MCF 10A (cell line): ENCODE measurements around the gene ACER2. TPM values are rescaled to one million over a fixed set of nuclear protein-coding genes. Genes with fewer than 3 reads are reported as not detected.

Source experiments
- BruUV-seq: library from RNA; stranded (reverse); fragments of 400-500 nt; replicated peaks from 2 replicates; lab custom pipeline; 2021; lab: Mats Ljungman, UMichigan
- CTCF ChIA-PET: fragments of 300-600 bp; sonication (Branson Sonifier 250); formaldehyde crosslinking; extraction: SDS; loops from one replicate; lab custom pipeline; 2021; ENCODE audit warnings: antibody characterized with exemption, inconsistent platforms; lab: Yijun Ruan, JAX
- POLR2A ChIA-PET: fragments of 300-600, 350-650 bp; sonication (Branson Sonifier 250); formaldehyde crosslinking; extraction: SDS; loops from one replicate; lab custom pipeline; 2020; ENCODE audit warnings: antibody characterized with exemption, inconsistent platforms; lab: Yijun Ruan, JAX
- DNase-seq: peaks from one replicate; pipeline ENCODE4 v3.0.0-alpha.2; 2018; ENCODE audit not compliant: unreplicated experiment
- H3K27ac Mint-ChIP-seq: one replicate; pipeline ENCODE4 v1.8.0; 2022; ENCODE audit warnings: mild to moderate bottlenecking, low read depth, mixed read lengths; ENCODE audit not compliant: unreplicated experiment
- H3K27me3 Mint-ChIP-seq: one replicate; pipeline ENCODE4 v1.8.0; 2022; ENCODE audit warnings: mixed read lengths; ENCODE audit not compliant: insufficient read depth, unreplicated experiment
- H3K36me3 Mint-ChIP-seq: one replicate; pipeline ENCODE4 v1.8.0; 2022; ENCODE audit warnings: mild to moderate bottlenecking, moderate library complexity, mixed read lengths; ENCODE audit not compliant: insufficient read depth, unreplicated experiment
- H3K4me1 Mint-ChIP-seq: one replicate; pipeline ENCODE4 v1.8.0; 2022; ENCODE audit warnings: mixed read lengths; ENCODE audit not compliant: insufficient read depth, unreplicated experiment
- H3K4me3 Mint-ChIP-seq: one replicate; pipeline ENCODE4 v1.8.0; 2022; ENCODE audit warnings: mild to moderate bottlenecking, moderate library complexity, mixed read lengths; ENCODE audit not compliant: unreplicated experiment
- H3K9me3 Mint-ChIP-seq: one replicate; pipeline ENCODE4 v1.8.0; 2022; ENCODE audit warnings: mixed read lengths; ENCODE audit not compliant: unreplicated experiment
- CTCF ChIP-seq: fragments of 200-600 bp; IDR thresholded peaks from one replicate; pipeline ENCODE4 v1.8.0; 2022; ENCODE audit warnings: antibody characterized with exemption, mild to moderate bottlenecking; ENCODE audit not compliant: unreplicated experiment
- intact Hi-C: fragments of 100-400 bp; cut with micrococcal nuclease; formaldehyde crosslinking; loops from 2 replicates; pipeline ENCODE4 v1.14.1; 2022
- total RNA-seq: library from RNA; stranded (reverse); gene quantifications from 2 replicates; pipeline ENCODE4 v1.2.3, GENCODE V29; 2022

Gene ACER2
- total RNA-seq, 1 experiment from 2014 or later, result 3.2 TPM

- Mint-ChIP-seq H3K27me3 (no peaks in the 10 kb centered on the region), H3K36me3 (peaks cover 7% of the 10 kb centered on the region), H3K9me3 (no peaks in the 10 kb centered on the region), H3K4me1 (no peaks in the 10 kb centered on the region), H3K27ac (no peak overlapping the region), H3K4me3 (peak overlapping the region; percentile 33)
- intact Hi-C loops, result loop anchor here (1.0 to 10.0 kb wide), 6 partner anchors 77 to 1922 kb away; partner anchors contain the start of genes RPS6 and RRAGA
- peak; percentile 91 for TF ChIP-seq CTCF
- POLR2A ChIA-PET, result interaction anchor here (0.6 to 1.3 kb wide), 6 partner anchors 77 to 408 kb away, joined by 3 to 4 read pairs (median 4); partner anchors contain the start of genes RPS6 and RRAGA
- CTCF ChIA-PET, result interaction anchor here (0.5 to 2.1 kb wide), 29 partner anchors 8 to 1830 kb away, joined by 3 to 7 read pairs (median 3); partner anchors contain the start of gene RPS6
- BruUV-seq, result no TSS peak
- DNase-seq, result peak; percentile 80
These were observed 48.3 kb downstream of the ACER2 start for GRCh38 chr9:19456996-19457692.

GRCh38 chr9:19457693-19458009 lies 48.8 kb downstream of the ACER2 start:
- TF ChIP-seq CTCF, result no peak
- no peak for DNase-seq
- H3K4me3 Mint-ChIP-seq, result peak overlapping the region; percentile 33
- ChIA-PET POLR2A (interaction anchor here (0.8 to 1.3 kb wide), 4 partner anchors 78 to 409 kb away, joined by 3 to 4 read pairs (median 4); partner anchors contain the start of genes RPS6 and RRAGA), CTCF (interaction anchor here (0.7 to 2.1 kb wide), 9 partner anchors 15 to 305 kb away, joined by 3 to 8 read pairs (median 4); no protein-coding TSS in a partner anchor)
- no peaks in the 10 kb centered on the region for H3K4me1 Mint-ChIP-seq
- intact Hi-C loops, result loop anchor here (1.0 to 10.0 kb wide), 6 partner anchors 77 to 1923 kb away; partner anchors contain the start of genes RPS6 and RRAGA
- no TSS peak for BruUV-seq
- no peaks in the 10 kb centered on the region for H3K9me3 Mint-ChIP-seq
- H3K36me3 Mint-ChIP-seq, result peaks cover 7% of the 10 kb centered on the region
- H3K27me3 Mint-ChIP-seq, result no peaks in the 10 kb centered on the region
- H3K27ac Mint-ChIP-seq, result no peak overlapping the region

- Mint-ChIP-seq H3K36me3 (no peaks in the 10 kb centered on the region), H3K4me1 (peaks cover 8% of the 10 kb centered on the region), H3K9me3 (no peaks in the 10 kb centered on the region), H3K27ac (no peak overlapping the region), H3K27me3 (no peaks in the 10 kb centered on the region), H3K4me3 (no peak overlapping the region)
- POLR2A ChIA-PET, result no interaction called here
- TF ChIP-seq CTCF, result no peak
- no TSS peak for BruUV-seq
- intact Hi-C loops, result no loop called here
- no peak for DNase-seq
- CTCF ChIA-PET, result interaction anchor here (0.6 to 1.4 kb wide), 3 partner anchors 11 to 229 kb away, joined by 3 to 4 read pairs (median 3); no protein-coding TSS in a partner anchor
These were observed 51.4 kb downstream of the ACER2 start for GRCh38 chr9:19460243-19460642.

GRCh38 chr9:19461135-19461534 lies 52.3 kb downstream of the ACER2 start:
- Mint-ChIP-seq H3K9me3 (no peaks in the 10 kb centered on the region), H3K4me1 (peaks cover 8% of the 10 kb centered on the region), H3K4me3 (no peak overlapping the region), H3K27me3 (no peaks in the 10 kb centered on the region), H3K27ac (no peak overlapping the region), H3K36me3 (no peaks in the 10 kb centered on the region)
- no TSS peak for BruUV-seq
- TF ChIP-seq CTCF, result no peak
- intact Hi-C loops, result no loop called here
- DNase-seq, result no peak
- POLR2A ChIA-PET, result interaction anchor here (0.7 kb wide), 1 partner anchor 81 kb away, joined by 3 read pairs; the partner anchor contains the start of gene RPS6
- CTCF ChIA-PET, result interaction anchor here (0.6 to 1.4 kb wide), 5 partner anchors 10 to 1089 kb away, joined by 3 to 4 read pairs (median 3); no protein-coding TSS in a partner anchor
